IMR-90 (cell line): Measurements from ENCODE around the gene MANSC1. TPM values are rescaled to one million over a fixed set of nuclear protein-coding genes. Genes with fewer than 3 reads are reported as not detected.

Experiments
- ATAC-seq: fragments of 200-7000 bp; cut with Tn5 transposase; 2 replicates; pipeline ENCODE4 v1.9.1; 2020; ENCODE audit warnings: low read depth, mild to moderate bottlenecking, moderate library complexity
- BruUV-seq: library from RNA; stranded (reverse); fragments of 400-500 nt; replicated peaks from 2 replicates; lab custom pipeline; 2021; lab: Mats Ljungman, UMichigan
- CTCF ChIA-PET: fragments of 300-600 bp; formaldehyde crosslinking; extraction: SDS; loops from one replicate; lab custom pipeline; 2021; ENCODE audit warnings: antibody characterized with exemption; lab: Yijun Ruan, JAX
- POLR2A ChIA-PET: fragments of 300-600 bp; sonication (Branson Sonifier 250); formaldehyde crosslinking; loops from one replicate; lab custom pipeline; 2022; ENCODE audit warnings: antibody characterized with exemption; ENCODE audit not compliant: unreplicated experiment; lab: Charles Lee
- DNase-seq: peaks from one replicate; pipeline ENCODE4 v3.0.0; 2013
- H2AFZ ChIP-seq: replicated peaks from 2 replicates; pipeline ENCODE3; 2013; ENCODE audit warnings: low read length, mild to moderate bottlenecking; ENCODE audit not compliant: poor library complexity
- H2AK5ac ChIP-seq: 2 replicates; pipeline ENCODE4 v1.6.1; 2013; ENCODE audit warnings: low read depth, low read length, inconsistent platforms
- H2AK9ac ChIP-seq: replicated peaks from 2 replicates; pipeline ENCODE3; 2013; ENCODE audit warnings: mild to moderate bottlenecking, low read depth, low read length, moderate library complexity; ENCODE audit not compliant: poor library complexity
- H2BK120ac ChIP-seq: 2 replicates; pipeline ENCODE4 v1.6.1; 2013; ENCODE audit warnings: low read depth, low read length, inconsistent platforms
- H2BK15ac ChIP-seq: 3 replicates; pipeline ENCODE4 v1.6.1; 2013; ENCODE audit warnings: low read depth, low read length, inconsistent platforms
- H2BK20ac ChIP-seq: 2 replicates; pipeline ENCODE4 v1.6.1; 2013; ENCODE audit warnings: low read depth, mild to moderate bottlenecking, inconsistent platforms, low read length, moderate library complexity
- H2BK5ac ChIP-seq: 2 replicates; pipeline ENCODE4 v1.6.1; 2013; ENCODE audit warnings: mild to moderate bottlenecking, low read depth, low read length, inconsistent platforms; ENCODE audit not compliant: poor library complexity, severe bottlenecking
- H3K14ac ChIP-seq: replicated peaks from 2 replicates; pipeline ENCODE4 v1.6.1; 2013; ENCODE audit warnings: low read depth, low read length, inconsistent platforms
- H3K18ac ChIP-seq: 2 replicates; pipeline ENCODE4 v1.6.1; 2013; ENCODE audit warnings: low read depth, low read length, control low read depth
- H3K23ac ChIP-seq: 2 replicates; pipeline ENCODE4 v1.6.1; 2013; ENCODE audit warnings: low read depth, low read length, inconsistent platforms
- H3K27ac ChIP-seq: 2 replicates; pipeline ENCODE4 v1.5.1; 2013; ENCODE audit warnings: mild to moderate bottlenecking, control low read depth, low read length; ENCODE audit not compliant: insufficient read depth
- H3K27me3 ChIP-seq: 2 replicates; pipeline ENCODE4 v1.6.1; 2013; ENCODE audit warnings: low read length; ENCODE audit not compliant: control insufficient read depth, insufficient read depth
- H3K36me3 ChIP-seq: 2 replicates; pipeline ENCODE4 v1.6.1; 2013; ENCODE audit warnings: low read length, mixed read lengths; ENCODE audit not compliant: control insufficient read depth, insufficient read depth
- H3K4ac ChIP-seq: 2 replicates; pipeline ENCODE4 v1.6.1; 2013; ENCODE audit warnings: low read depth, low read length, inconsistent platforms
- H3K4me1 ChIP-seq: 2 replicates; pipeline ENCODE4 v1.6.1; 2013; ENCODE audit warnings: low read length, mixed read lengths; ENCODE audit not compliant: control insufficient read depth, insufficient read depth
- H3K4me2 ChIP-seq: 2 replicates; pipeline ENCODE4 v1.6.1; 2013; ENCODE audit warnings: low read depth, mild to moderate bottlenecking, control low read depth, low read length, moderate library complexity
- H3K4me3 ChIP-seq: 2 replicates; pipeline ENCODE4 v1.5.1; 2013; ENCODE audit warnings: low read depth, mild to moderate bottlenecking, control low read depth, low read length, moderate library complexity; ENCODE audit not compliant: insufficient read depth
- H3K56ac ChIP-seq: 2 replicates; pipeline ENCODE4 v1.6.1; 2013; ENCODE audit warnings: low read length, inconsistent platforms; ENCODE audit not compliant: insufficient read depth; ENCODE audit errors: extremely low read depth
- H3K79me1 ChIP-seq, 2 experiments: 2 replicates each; pipeline ENCODE4 v1.6.1; 2013; ENCODE audit warnings: low read length in 2 of 2, inconsistent platforms in 1 of 2, low read depth in 1 of 2
- H3K9ac ChIP-seq: 2 replicates; pipeline ENCODE4 v1.6.1; 2013; ENCODE audit warnings: low read depth, low read length, control low read depth
- H3K9me1 ChIP-seq: 2 replicates; pipeline ENCODE4 v1.6.1; 2013; ENCODE audit warnings: low read length, inconsistent platforms; ENCODE audit not compliant: insufficient read depth
- H3K9me3 ChIP-seq: 2 replicates; pipeline ENCODE4 v1.6.1; 2013; ENCODE audit warnings: low read length; ENCODE audit not compliant: control insufficient read depth, insufficient read depth
- H4K20me1 ChIP-seq: 2 replicates; pipeline ENCODE4 v1.6.1; 2013; ENCODE audit warnings: low read length, inconsistent platforms; ENCODE audit not compliant: insufficient read depth
- H4K5ac ChIP-seq: 2 replicates; pipeline ENCODE4 v1.6.1; 2013; ENCODE audit warnings: mild to moderate bottlenecking, low read depth, low read length, control low read depth
- H4K8ac ChIP-seq, 2 experiments: 2 replicates each; pipeline ENCODE4 v1.6.1; 2013; ENCODE audit warnings: low read depth in 2 of 2, low read length in 2 of 2, control low read depth in 1 of 2, inconsistent platforms in 1 of 2
- H4K91ac ChIP-seq: 2 replicates; pipeline ENCODE4 v1.6.1; 2013; ENCODE audit warnings: low read depth, low read length, inconsistent platforms; ENCODE audit not compliant: insufficient read depth
- BHLHE40 ChIP-seq: fragments of 150-350 bp; IDR thresholded peaks from 2 replicates; pipeline ENCODE4 v1.6.1; 2016; ENCODE audit warnings: mild to moderate bottlenecking, low read depth, low read length
- CEBPB ChIP-seq: IDR thresholded peaks from 2 replicates; pipeline ENCODE4 v1.6.1; 2012; ENCODE audit warnings: low read depth, low read length, improper control_type of control experiment
- CHD1 ChIP-seq: IDR thresholded peaks from 2 replicates; pipeline ENCODE4 v1.6.1; 2012; ENCODE audit warnings: low read depth, low read length, improper control_type of control experiment
- CTCF ChIP-seq: conservative IDR thresholded peaks from 2 replicates; pipeline ENCODE4 v1.5.1; 2012; ENCODE audit warnings: mild to moderate bottlenecking, low read depth, low read length, improper control_type of control experiment
- FOS ChIP-seq: fragments of 150-350 bp; IDR thresholded peaks from 2 replicates; pipeline ENCODE4 v1.6.1; 2016; ENCODE audit warnings: low read depth, low read length
- MAFK ChIP-seq: IDR thresholded peaks from 2 replicates; pipeline ENCODE4 v1.6.1; 2012; ENCODE audit warnings: low read depth, low read length, improper control_type of control experiment
- MAZ ChIP-seq: IDR thresholded peaks from 2 replicates; pipeline ENCODE4 v1.6.1; 2012; ENCODE audit warnings: low read depth, mild to moderate bottlenecking, low read length, improper control_type of control experiment, moderate library complexity, borderline replicate concordance
- MXI1 ChIP-seq: IDR thresholded peaks from 2 replicates; pipeline ENCODE4 v1.6.1; 2012; ENCODE audit warnings: low read depth, mild to moderate bottlenecking, low read length, moderate library complexity, borderline replicate concordance
- NFE2L2 ChIP-seq: fragments of 150-350 bp; IDR thresholded peaks from 2 replicates; pipeline ENCODE4 v1.6.1; 2016; ENCODE audit warnings: low read depth, mild to moderate bottlenecking, low read length
- POLR2A ChIP-seq: IDR thresholded peaks from 2 replicates; pipeline ENCODE4 v1.6.1; 2012; ENCODE audit warnings: mild to moderate bottlenecking, low read depth, low read length
- RAD21 ChIP-seq: IDR thresholded peaks from 2 replicates; pipeline ENCODE4 v1.6.1; 2012; ENCODE audit warnings: low read length, improper control_type of control experiment
- RCOR1 ChIP-seq: IDR thresholded peaks from 2 replicates; pipeline ENCODE4 v1.6.1; 2012; ENCODE audit warnings: mild to moderate bottlenecking, low read length, improper control_type of control experiment; ENCODE audit not compliant: insufficient replicate concordance
- RFX5 ChIP-seq: IDR thresholded peaks from 2 replicates; pipeline ENCODE4 v1.8.0; 2012; ENCODE audit warnings: low read depth, mild to moderate bottlenecking, low read length, moderate library complexity
- SMC3 ChIP-seq: fragments of 150-350 bp; IDR thresholded peaks from 2 replicates; pipeline ENCODE4 v1.6.1; 2016; ENCODE audit warnings: low read depth, mild to moderate bottlenecking, antibody characterized with exemption, low read length, moderate library complexity
- WGBS, 2 experiments: methylation state at CpG; one replicate each; pipeline versions ENCODE4 v1.1.5 to v1.1.7; 2013; ENCODE audit warnings: missing lambda C conversion rate in 2 of 2; ENCODE audit not compliant: insufficient read length in 1 of 2; ENCODE audit errors: extremely low coverage in 2 of 2; 5-methylcytosine and 5-hydroxymethylcytosine counted together
- dilution Hi-C: fragments of 300-500 bp; cut with HindIII; formaldehyde crosslinking; loops from one replicate; pipeline ENCODE4 v1.14.3; 2018; ENCODE audit warnings: low sequenced_read_pairs; ENCODE audit not compliant: unreplicated experiment
- in situ Hi-C: fragments of 300-500 bp; cut with MboI; formaldehyde crosslinking; loops from 3 replicates; pipeline ENCODE4 v1.14.3; 2019; ENCODE audit warnings: low sequenced_read_pairs, inconsistent platforms, mixed read lengths
- intact Hi-C: fragments of 100-400 bp; cut with micrococcal nuclease; formaldehyde crosslinking; loops from 2 replicates; pipeline ENCODE4 v1.10.0; 2022
- polyA plus RNA-seq, 3 experiments: library from polyadenylated mRNA; depleted of rRNA; stranded (reverse); fragments of >200 nt; gene quantifications; 2 replicates each; pipeline ENCODE4 v1.2.3, GENCODE V29; 2012; ENCODE audit warnings: low replicate concordance in 1 of 3
- total RNA-seq: library from RNA; depleted of rRNA; stranded (reverse); fragments of >200 nt; gene quantifications from 2 replicates; pipeline ENCODE4 v1.2.3, GENCODE V29; 2012
- TF ChIP-seq, protein P1 (sequence below): fragments of 150-350 bp; IDR thresholded peaks from 2 replicates; pipeline ENCODE4 v1.6.1; 2016; ENCODE audit warnings: low read depth, mild to moderate bottlenecking, low read length, moderate library complexity, borderline replicate concordance
- TF ChIP-seq, protein P2 (sequence below): fragments of 150-350 bp; IDR thresholded peaks from 2 replicates; pipeline ENCODE4 v1.6.1; 2017; ENCODE audit warnings: mild to moderate bottlenecking, antibody characterized with exemption, low read length, low read depth

Gene MANSC1
- total and polyA plus RNA-seq, 2 of the 4 experiments (the other 2 are of a cell fraction), result 1.1 to 2.2 TPM

GRCh38 chr12:12378616-12379015 is 28.6 kb upstream of the MANSC1 start:
- Histone ChIP-seq H2AFZ (no peak overlapping the region), H2BK20ac (no peak overlapping the region), H4K5ac (no peak overlapping the region), H2BK120ac (no peak overlapping the region), H3K4ac (no peak overlapping the region), H3K23ac (no peak overlapping the region), H2BK15ac (no peak overlapping the region), H3K27ac (no peak overlapping the region), H2BK5ac (no peak overlapping the region), H3K4me3 (no peak overlapping the region), H2AK9ac (no peak overlapping the region), H3K4me2 (no peak overlapping the region), H3K36me3 (no peaks in the 10 kb centered on the region), H4K20me1 (no peaks in the 10 kb centered on the region), H4K8ac (no peak overlapping the region), H2AK5ac (no peak overlapping the region), H4K91ac (no peak overlapping the region), H3K79me1 (no peaks in the 10 kb centered on the region), H3K4me1 (no peaks in the 10 kb centered on the region), H3K27me3 (no peaks in the 10 kb centered on the region), H3K9ac (no peak overlapping the region), H3K9me1 (no peaks in the 10 kb centered on the region), H3K56ac (no peak overlapping the region), H3K9me3 (no peaks in the 10 kb centered on the region), H3K14ac (no peak overlapping the region), H3K18ac (no peak overlapping the region)
- CTCF ChIA-PET, result interaction anchor here (0.6 kb wide), 1 partner anchor 321 kb away, joined by 3 read pairs; no protein-coding TSS in a partner anchor
- ATAC-seq (no peak), DNase-seq (no peak)
- WGBS, 2 experiments, result no CpG with 5 or more reads among the region's 2 CpGs
- TF ChIP-seq CTCF (no peak), FOS (no peak), SMC3 (no peak), CEBPB (no peak), RAD21 (no peak), MXI1 (no peak), RFX5 (no peak), MAFK (no peak), CHD1 (no peak), MAZ (no peak), POLR2A (no peak), BHLHE40 (no peak), NFE2L2 (no peak), RCOR1 (no peak)
- TF ChIP-seq, protein P1, sequence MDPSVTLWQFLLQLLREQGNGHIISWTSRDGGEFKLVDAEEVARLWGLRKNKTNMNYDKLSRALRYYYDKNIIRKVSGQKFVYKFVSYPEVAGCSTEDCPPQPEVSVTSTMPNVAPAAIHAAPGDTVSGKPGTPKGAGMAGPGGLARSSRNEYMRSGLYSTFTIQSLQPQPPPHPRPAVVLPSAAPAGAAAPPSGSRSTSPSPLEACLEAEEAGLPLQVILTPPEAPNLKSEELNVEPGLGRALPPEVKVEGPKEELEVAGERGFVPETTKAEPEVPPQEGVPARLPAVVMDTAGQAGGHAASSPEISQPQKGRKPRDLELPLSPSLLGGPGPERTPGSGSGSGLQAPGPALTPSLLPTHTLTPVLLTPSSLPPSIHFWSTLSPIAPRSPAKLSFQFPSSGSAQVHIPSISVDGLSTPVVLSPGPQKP, result no peak
- TF ChIP-seq, protein P2, sequence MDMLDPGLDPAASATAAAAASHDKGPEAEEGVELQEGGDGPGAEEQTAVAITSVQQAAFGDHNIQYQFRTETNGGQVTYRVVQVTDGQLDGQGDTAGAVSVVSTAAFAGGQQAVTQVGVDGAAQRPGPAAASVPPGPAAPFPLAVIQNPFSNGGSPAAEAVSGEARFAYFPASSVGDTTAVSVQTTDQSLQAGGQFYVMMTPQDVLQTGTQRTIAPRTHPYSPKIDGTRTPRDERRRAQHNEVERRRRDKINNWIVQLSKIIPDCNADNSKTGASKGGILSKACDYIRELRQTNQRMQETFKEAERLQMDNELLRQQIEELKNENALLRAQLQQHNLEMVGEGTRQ, result no peak
- no TSS peak for BruUV-seq
- dilution Hi-C loops (no loop called here), intact Hi-C loops (loop anchor here (1.0 kb wide), 1 partner anchor 12 kb away; no protein-coding TSS in a partner anchor), in situ Hi-C loops (loop anchor here (10.0 kb wide), 1 partner anchor 326 kb away; no protein-coding TSS in a partner anchor)
- POLR2A ChIA-PET, result no interaction called here
